Activated B cell treated with CpG ODN at 0.5 μM for 24 hours (primary cell): ENCODE results near the gene FOXA1. TPM values are rescaled to one million over a fixed set of nuclear protein-coding genes. Genes with fewer than 3 reads are reported as not detected.

Source experiments
- ATAC-seq: fragments of 200-7000 bp; cut with Tn5 transposase; one replicate; pipeline ENCODE4 v1.10.0; 2021; ENCODE audit warnings: low read depth, mild to moderate bottlenecking, moderate library complexity
- CTCF ChIA-PET: fragments of 350-600 bp; sonication (Branson Sonifier 250); formaldehyde crosslinking; loops from one replicate; lab custom pipeline; 2021; ENCODE audit warnings: antibody characterized with exemption; lab: Charles Lee
- POLR2A ChIA-PET: fragments of 350-600 bp; sonication (Branson Sonifier 250); formaldehyde crosslinking; loops from one replicate; lab custom pipeline; 2021; ENCODE audit warnings: antibody characterized with exemption; lab: Charles Lee
- DNase-seq: peaks from one replicate; pipeline ENCODE4 v3.0.0; 2022
- H3K27ac Mint-ChIP-seq: one replicate; pipeline ENCODE4 v1.8.0; 2020; ENCODE audit warnings: mixed read lengths
- H3K27me3 Mint-ChIP-seq: one replicate; pipeline ENCODE4 v1.8.0; 2021; ENCODE audit warnings: mixed read lengths
- H3K36me3 Mint-ChIP-seq: one replicate; pipeline ENCODE4 v1.8.0; 2021; ENCODE audit warnings: low read depth, mixed read lengths
- H3K4me1 Mint-ChIP-seq: one replicate; pipeline ENCODE4 v1.8.0; 2021; ENCODE audit warnings: mixed read lengths
- H3K4me3 Mint-ChIP-seq: one replicate; pipeline ENCODE4 v1.8.0; 2020; ENCODE audit warnings: mild to moderate bottlenecking, mixed read lengths
- H3K9me3 Mint-ChIP-seq: one replicate; pipeline ENCODE4 v1.8.0; 2020; ENCODE audit warnings: mixed read lengths
- CTCF ChIP-seq: fragments of 200-600 bp; IDR thresholded peaks from one replicate; pipeline ENCODE4 v1.8.0; 2022; ENCODE audit warnings: antibody characterized with exemption, mild to moderate bottlenecking
- intact Hi-C: fragments of 100-400 bp; cut with micrococcal nuclease; formaldehyde crosslinking; loops from one replicate; pipeline ENCODE4 v1.15.1; 2024
- total RNA-seq: library from RNA; stranded (reverse); gene quantifications from 2 replicates; pipeline ENCODE4 v1.2.3, GENCODE V29; 2022

Gene FOXA1
- total RNA-seq, 1 donor from 2014 or later = not detected

- POLR2A ChIA-PET = no interaction called here
- H3K4me3 Mint-ChIP-seq = no peak overlapping the region
- H3K27ac Mint-ChIP-seq = no peak overlapping the region
- peaks cover 10% of the 10 kb centered on the region for H3K27me3 Mint-ChIP-seq
- CTCF ChIA-PET = no interaction called here
- H3K4me1 Mint-ChIP-seq = no peaks in the 10 kb centered on the region
- intact Hi-C loops = no loop called here
- H3K36me3 Mint-ChIP-seq = no peaks in the 10 kb centered on the region
- no peak for TF ChIP-seq CTCF
- ATAC-seq (no peak), DNase-seq (no peak)
- H3K9me3 Mint-ChIP-seq = peaks cover 6% of the 10 kb centered on the region
Measured at GRCh38 chr14:37620856-37621255, 25.8 kb upstream of the FOXA1 start.

DNA sequence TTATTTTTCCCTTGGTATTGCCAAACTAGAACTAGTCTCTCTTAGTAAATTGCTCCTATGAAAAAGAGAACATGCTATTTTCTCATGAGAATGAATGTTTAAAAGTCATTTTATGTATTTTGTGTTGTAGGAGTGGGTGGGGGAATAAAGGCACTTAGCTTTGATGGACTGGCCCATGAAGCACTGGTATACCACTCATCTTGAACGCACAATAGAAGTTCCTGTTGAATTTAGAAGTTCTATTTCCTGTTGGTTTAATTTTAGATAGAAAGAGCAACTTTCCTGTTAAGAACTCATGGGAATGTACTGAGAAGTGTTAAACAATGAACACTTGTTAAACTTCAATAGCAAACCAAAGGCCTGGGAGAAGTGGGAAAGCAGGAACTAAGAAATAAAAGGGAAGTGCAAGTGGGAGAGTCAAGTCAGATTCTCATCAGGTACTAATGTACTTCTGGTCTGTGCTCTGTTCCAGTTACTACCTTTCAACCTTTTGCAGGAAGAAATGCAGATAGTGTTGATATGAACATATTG is 23.5 kb upstream of the FOXA1 start:
- no peak overlapping the region for H3K27ac Mint-ChIP-seq

DNA sequence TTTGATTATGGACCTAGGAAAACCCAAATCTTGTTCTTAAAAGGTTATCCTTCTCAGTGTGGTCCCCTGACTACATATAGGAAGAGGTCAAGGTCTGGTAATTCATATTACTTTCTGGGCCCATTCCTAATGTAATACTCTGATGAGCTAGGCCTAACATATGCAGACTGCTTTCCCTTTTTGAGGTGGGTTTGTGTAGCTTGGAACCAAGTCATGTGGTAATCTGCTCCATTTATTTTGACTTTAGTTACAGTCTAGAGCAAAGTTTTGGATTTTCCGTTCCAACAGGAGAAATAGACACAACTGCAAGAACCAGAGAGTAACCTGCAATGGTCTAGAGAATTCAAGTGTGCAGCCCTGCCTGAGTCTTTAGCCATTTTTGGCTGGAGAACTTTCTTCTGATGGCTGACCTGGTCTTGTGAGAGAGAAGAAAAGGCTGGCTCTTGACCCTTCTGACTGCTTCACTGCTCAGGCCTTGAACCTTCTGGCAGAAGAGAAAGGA is 22.9 kb upstream of the FOXA1 start:
- intact Hi-C loops = no loop called here
- Mint-ChIP-seq H3K9me3 (peaks cover 23% of the 10 kb centered on the region), H3K4me3 (no peak overlapping the region), H3K27me3 (peaks cover 10% of the 10 kb centered on the region), H3K36me3 (peaks cover 5% of the 10 kb centered on the region), H3K4me1 (no peaks in the 10 kb centered on the region), H3K27ac (no peak overlapping the region)
- no peak for DNase-seq
- ChIA-PET CTCF (no interaction called here), POLR2A (no interaction called here)
- no peak for TF ChIP-seq CTCF
- no peak for ATAC-seq

More for the DNA sequence above, 23.5 kb upstream of the FOXA1 start:
- CTCF ChIA-PET = no interaction called here
- H3K4me1 Mint-ChIP-seq = no peaks in the 10 kb centered on the region
- POLR2A ChIA-PET = no interaction called here
- DNase-seq (no peak), ATAC-seq (no peak)
- peaks cover 4% of the 10 kb centered on the region for H3K36me3 Mint-ChIP-seq
- H3K4me3 Mint-ChIP-seq = no peak overlapping the region
- H3K9me3 Mint-ChIP-seq = peaks cover 20% of the 10 kb centered on the region
- TF ChIP-seq CTCF = no peak
- peaks cover 10% of the 10 kb centered on the region for H3K27me3 Mint-ChIP-seq
- intact Hi-C loops = no loop called here

DNA sequence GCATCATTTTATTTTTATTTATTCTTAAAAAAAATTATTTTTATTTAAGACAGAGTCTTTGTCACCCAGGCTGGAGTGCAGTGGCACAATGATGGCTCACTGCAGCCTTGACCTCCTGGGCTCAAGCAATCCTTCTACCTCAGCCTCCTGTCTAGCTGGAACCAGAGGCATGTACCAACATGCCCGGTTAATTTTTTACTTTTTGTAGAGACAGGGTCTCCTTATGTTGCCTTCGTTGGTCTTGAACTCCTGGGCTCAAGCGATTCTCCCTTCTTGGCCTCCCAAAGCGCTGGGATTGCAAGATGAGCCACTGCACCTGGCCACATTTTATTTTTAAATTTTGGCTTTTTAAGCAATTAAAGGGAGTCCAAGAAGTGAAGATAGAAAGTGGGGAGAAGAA is 21.8 kb upstream of the FOXA1 start:
- no peak overlapping the region for H3K4me3 Mint-ChIP-seq
- intact Hi-C loops = no loop called here
- H3K9me3 Mint-ChIP-seq = peaks cover 32% of the 10 kb centered on the region
- H3K27ac Mint-ChIP-seq = no peak overlapping the region
- no peak for DNase-seq
- ChIA-PET CTCF (no interaction called here), POLR2A (no interaction called here)
- no peak for TF ChIP-seq CTCF
- H3K4me1 Mint-ChIP-seq = no peaks in the 10 kb centered on the region
- no peak for ATAC-seq
- H3K27me3 Mint-ChIP-seq = peaks cover 6% of the 10 kb centered on the region
- peaks cover 5% of the 10 kb centered on the region for H3K36me3 Mint-ChIP-seq

DNA sequence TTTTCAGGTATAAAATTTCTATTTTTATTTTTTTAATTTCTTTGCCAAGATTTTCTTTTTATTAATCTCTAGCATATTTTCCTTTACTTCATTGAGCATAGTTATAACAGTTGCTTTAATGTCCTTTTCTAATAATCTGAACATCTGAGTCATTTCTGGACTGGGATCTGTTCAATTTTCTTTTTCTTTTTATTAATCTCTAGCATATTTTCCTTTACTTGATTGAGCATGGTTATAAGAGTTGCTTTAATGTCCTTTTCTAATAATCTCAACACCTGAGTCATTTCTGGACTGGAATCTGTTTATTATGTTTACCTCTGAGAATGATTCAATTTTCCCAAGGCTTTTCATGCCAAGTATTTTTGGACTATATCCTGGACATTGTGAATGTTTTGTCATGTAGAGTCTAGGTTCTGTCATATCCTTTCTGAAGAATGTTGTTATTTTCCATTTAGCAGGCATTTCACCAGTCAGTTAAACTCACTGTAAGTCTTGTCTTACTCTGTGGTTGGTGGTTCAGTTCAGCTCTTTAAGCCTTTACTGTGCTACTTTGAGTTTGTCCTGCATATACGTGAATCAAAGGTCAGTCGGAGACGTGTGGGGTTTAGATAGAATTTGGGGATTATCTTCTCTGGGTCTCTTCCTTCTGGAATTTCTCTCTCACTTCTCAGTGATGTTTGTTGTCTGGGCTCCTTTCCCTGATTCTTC is 20.7 kb upstream of the FOXA1 start:
- no peaks in the 10 kb centered on the region for H3K4me1 Mint-ChIP-seq
- H3K4me3 Mint-ChIP-seq = no peak overlapping the region
- ChIA-PET POLR2A (no interaction called here), CTCF (no interaction called here)
- DNase-seq (no peak), ATAC-seq (no peak)
- no peak overlapping the region for H3K27ac Mint-ChIP-seq
- peaks cover 38% of the 10 kb centered on the region for H3K9me3 Mint-ChIP-seq
- H3K36me3 Mint-ChIP-seq = peaks cover 5% of the 10 kb centered on the region
- intact Hi-C loops = no loop called here
- TF ChIP-seq CTCF = no peak
- H3K27me3 Mint-ChIP-seq = peaks cover 6% of the 10 kb centered on the region
